Prostate gland (tissue), 2 donors: Measurements from ENCODE around the gene DPYSL5. TPM values are rescaled to one million over a fixed set of nuclear protein-coding genes. Genes with fewer than 3 reads are reported as not detected.

ENCODE experiments used
- DNase-seq: peaks from one replicate; pipeline ENCODE4 v3.0.0-alpha.2; 2019; ENCODE audit warnings: low spot score
- H3K27ac ChIP-seq, 2 donors: fragments of 200-600 bp; sonication (generic); 2 replicates each; pipeline ENCODE4 v1.5.1; 2017 to 2019
- H3K27me3 ChIP-seq: fragments of 200-600 bp; sonication (generic); replicated peaks from 2 replicates; pipeline ENCODE4 v1.5.1; 2019; ENCODE audit not compliant: insufficient read depth
- H3K36me3 ChIP-seq, 2 donors: fragments of 200-600 bp; sonication (generic); 1 replicate in 1 of 2; 2 replicates in 1 of 2; pipeline versions ENCODE4 v1.5.1 to v1.8.1; 2017 to 2019
- H3K4me1 ChIP-seq: fragments of 200-600 bp; sonication (generic); replicated peaks from 2 replicates; pipeline ENCODE4 v1.5.1; 2019
- H3K4me3 ChIP-seq, 2 donors: fragments of 200-600 bp; sonication (generic); 2 replicates each; pipeline ENCODE4 v1.5.1; 2017 to 2019
- H3K9me3 ChIP-seq: fragments of 200-600 bp; sonication (generic); 2 replicates; pipeline ENCODE4 v1.5.1; 2017
- CTCF ChIP-seq, 4 experiments: fragments of 200-600 bp in 2 of 4; fragments of 450-650 bp in 2 of 4; sonication (generic) in 2 of 4; IDR thresholded peaks; 1 replicate in 3 of 4; 2 replicates in 1 of 4; pipeline ENCODE4 v1.5.1; 2016 to 2019; ENCODE audit warnings: antibody characterized with exemption in 4 of 4, mild to moderate bottlenecking in 2 of 4, moderate library complexity in 2 of 4
- POLR2A ChIP-seq: fragments of 450-650 bp; IDR thresholded peaks from one replicate; pipeline ENCODE4 v1.6.1; 2016; ENCODE audit warnings: antibody characterized with exemption, mild to moderate bottlenecking
- POLR2AphosphoS5 ChIP-seq: sonication (generic); formaldehyde crosslinking; IDR thresholded peaks from one replicate; pipeline ENCODE4 v1.6.1; 2017; ENCODE audit warnings: antibody characterized with exemption
- WGBS: methylation state at CpG from one replicate; pipeline ENCODE4 v1.1.5; 2018; 5-methylcytosine and 5-hydroxymethylcytosine counted together
- intact Hi-C: fragments of 100-400 bp; cut with DNase I; formaldehyde crosslinking; loops from one replicate; pipeline ENCODE4 v1.14.2; 2022
- total RNA-seq, 2 donors: library from RNA; depleted of rRNA; stranded (reverse); fragments of >200 nt; gene quantifications; one replicate each; pipeline ENCODE4 v1.1.0, GENCODE V29; 2016

DPYSL5 gene
- total RNA-seq, 2 donors from 2014 or later = 1.2 TPM; not detected in 1

- 92% methylated on average over 11 of the region's 11 CpGs for WGBS
- Histone ChIP-seq H3K36me3 (no peaks in the 10 kb centered on the region), H3K4me1 (no peaks in the 10 kb centered on the region), H3K4me3 (no peak overlapping the region), H3K27me3 (no peaks in the 10 kb centered on the region), H3K9me3 (no peaks in the 10 kb centered on the region), H3K27ac (no peak overlapping the region)
- TF ChIP-seq POLR2A (no peak), POLR2AphosphoS5 (no peak), CTCF (IDR thresholded peaks at IDR 0.05) (no peak)
- DNase-seq = no peak
- intact Hi-C loops = no loop called here
Measured at GRCh38 chr2:26890341-26891000, 42.5 kb downstream of the DPYSL5 start.

GRCh38 chr2:26892133-26892532, 44.2 kb downstream of the DPYSL5 start:
- Histone ChIP-seq H3K9me3 (no peaks in the 10 kb centered on the region), H3K27me3 (no peaks in the 10 kb centered on the region), H3K4me3 (no peak overlapping the region), H3K36me3 (no peaks in the 10 kb centered on the region), H3K4me1 (no peaks in the 10 kb centered on the region), H3K27ac (no peak overlapping the region)
- intact Hi-C loops = no loop called here
- WGBS = 31% methylated on average over 3 of the region's 3 CpGs
- peak; percentile 8 for DNase-seq
- TF ChIP-seq POLR2A (no peak), POLR2AphosphoS5 (peak; percentile 63), CTCF (IDR thresholded peaks at IDR 0.05) (no peak)

DNA sequence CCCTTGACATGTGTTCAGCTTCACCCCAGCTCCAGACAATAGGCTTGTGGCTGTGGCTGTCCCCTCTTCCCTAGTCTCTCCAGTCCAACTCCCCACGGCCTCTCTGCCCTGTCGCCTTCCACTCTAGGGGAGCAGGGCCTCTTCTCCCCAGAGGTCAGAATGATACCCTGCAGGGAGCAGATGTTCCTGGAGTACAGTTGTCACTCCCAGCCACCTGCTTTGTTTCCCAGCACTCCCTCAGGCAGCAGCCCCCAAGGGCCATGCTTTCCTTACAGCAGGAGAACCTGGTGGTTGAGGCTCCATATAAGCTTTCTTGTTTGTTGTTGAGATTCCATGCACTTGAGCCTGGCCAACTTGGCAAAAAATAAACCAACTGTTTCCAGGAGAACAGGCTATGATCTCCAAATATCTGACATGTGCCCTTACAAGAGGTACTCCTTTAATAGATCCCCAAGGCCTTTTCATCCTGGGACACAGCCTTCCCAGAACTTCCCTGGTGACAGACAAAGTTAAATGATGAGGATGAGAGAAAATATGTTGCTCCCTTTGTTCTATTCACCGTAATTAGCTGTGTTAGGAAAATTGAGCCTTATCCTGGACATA, 45.1 kb downstream of the DPYSL5 start:
- TF ChIP-seq POLR2AphosphoS5 (no peak), CTCF (IDR thresholded peaks at IDR 0.05) (no peak), POLR2A (no peak)
- DNase-seq = no peak
- intact Hi-C loops = no loop called here
- Histone ChIP-seq H3K4me3 (no peak overlapping the region), H3K9me3 (no peaks in the 10 kb centered on the region), H3K4me1 (no peaks in the 10 kb centered on the region), H3K36me3 (no peaks in the 10 kb centered on the region), H3K27me3 (no peaks in the 10 kb centered on the region), H3K27ac (no peak overlapping the region)
- WGBS = 85% methylated on average over 3 of the region's 3 CpGs

DNA sequence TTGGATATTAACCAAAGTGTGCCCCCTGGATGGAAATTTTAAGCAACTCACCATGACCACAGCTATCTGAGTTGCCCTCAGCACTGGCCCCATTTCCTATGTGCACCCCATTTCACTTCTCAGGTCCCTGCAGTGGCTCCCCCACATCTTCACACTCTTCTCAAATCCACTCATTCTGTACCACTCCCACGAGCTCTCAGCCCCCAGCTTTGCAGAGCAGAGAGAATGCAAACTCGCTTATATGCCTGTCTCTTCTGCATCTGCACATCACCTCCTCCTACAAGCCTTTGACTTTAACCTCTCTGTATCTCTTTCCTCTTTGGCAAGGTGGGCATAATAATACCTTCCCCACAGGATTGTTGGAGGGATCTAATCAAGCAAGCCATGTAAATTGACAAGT, 46.2 kb downstream of the DPYSL5 start:
- Histone ChIP-seq H3K9me3 (no peaks in the 10 kb centered on the region), H3K36me3 (no peaks in the 10 kb centered on the region), H3K4me1 (no peaks in the 10 kb centered on the region), H3K27ac (no peak overlapping the region), H3K27me3 (no peaks in the 10 kb centered on the region), H3K4me3 (no peak overlapping the region)
- TF ChIP-seq POLR2AphosphoS5 = no peak
- no peak for TF ChIP-seq CTCF (IDR thresholded peaks at IDR 0.05)
- TF ChIP-seq POLR2A = no peak
- no peak for DNase-seq
- intact Hi-C loops = no loop called here
- 92% methylated on average over 2 of the region's 2 CpGs for WGBS

DNA sequence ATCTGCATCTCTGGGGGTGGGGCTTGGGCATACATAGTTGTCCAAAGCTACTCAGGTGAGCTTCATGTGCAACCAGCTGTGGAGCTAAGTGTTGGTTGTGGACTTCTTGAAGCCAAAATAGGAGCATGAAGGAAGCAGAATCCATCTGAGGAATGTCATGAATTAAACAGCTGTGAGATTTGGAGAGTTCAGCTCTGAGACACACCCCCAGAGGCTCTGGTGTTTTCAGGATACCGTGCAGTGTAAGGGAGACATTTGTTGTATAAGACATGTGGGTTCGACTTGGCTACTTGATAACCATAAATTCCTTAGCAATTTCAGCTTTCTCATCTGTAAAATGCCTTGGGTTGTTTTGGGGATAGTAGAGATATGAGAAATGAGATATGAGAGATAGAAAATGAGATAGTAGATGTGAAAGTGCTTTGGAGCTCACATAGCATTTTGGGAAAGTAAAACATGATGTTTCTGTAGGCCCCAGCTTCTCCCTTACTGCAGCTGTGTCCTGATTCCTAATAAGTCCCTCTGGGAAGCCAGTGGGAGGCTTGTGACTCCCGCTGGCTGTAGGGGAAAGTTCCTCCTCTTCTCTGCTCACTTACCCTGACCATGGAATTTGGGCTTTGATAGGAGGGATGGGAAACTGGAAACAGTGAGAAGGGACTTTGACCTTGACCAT, 50.0 kb downstream of the DPYSL5 start:
- H3K27me3 ChIP-seq = no peaks in the 10 kb centered on the region
- WGBS = 78% methylated on average over 3 of the region's 3 CpGs
- no peak for DNase-seq
- intact Hi-C loops = no loop called here
- no peak for TF ChIP-seq CTCF (IDR thresholded peaks at IDR 0.05)
- TF ChIP-seq POLR2AphosphoS5 = no peak
- no peak for TF ChIP-seq POLR2A
- no peak overlapping the region for H3K27ac ChIP-seq
- H3K4me3 ChIP-seq = no peak overlapping the region
- no peaks in the 10 kb centered on the region for H3K36me3 ChIP-seq
- no peaks in the 10 kb centered on the region for H3K9me3 ChIP-seq
- H3K4me1 ChIP-seq = no peaks in the 10 kb centered on the region
